GM12878 (cell line): ENCODE data around the gene OTUB2. TPM values are rescaled to one million over a fixed set of nuclear protein-coding genes. Genes with fewer than 3 reads are reported as not detected.

ENCODE experiments used
- ATAC-seq: fragments of 200-7000 bp; cut with Tn5 transposase; 3 replicates; pipeline ENCODE4 v1.9.1; 2020; ENCODE audit warnings: mild to moderate bottlenecking, moderate library complexity
- BruUV-seq: library from RNA; stranded (reverse); fragments of 400-500 nt; replicated peaks from 2 replicates; lab custom pipeline; 2021; lab: Mats Ljungman, UMichigan
- CTCF ChIA-PET: fragments of 300-600 bp; sonication (Branson Sonifier 250); formaldehyde crosslinking; extraction: SDS; loops from one replicate; lab custom pipeline; 2021; ENCODE audit warnings: inconsistent platforms; lab: Yijun Ruan, JAX
- POLR2A ChIA-PET: fragments of 350-600 bp; formaldehyde crosslinking; extraction: SDS; loops from one replicate; lab custom pipeline; 2021; ENCODE audit warnings: inconsistent platforms; lab: Charles Lee
- RAD21 ChIA-PET: fragments of 300-600 bp; sonication (Branson Sonifier 250); formaldehyde crosslinking; loops from one replicate; lab custom pipeline; 2023; ENCODE audit warnings: antibody characterized with exemption; ENCODE audit not compliant: unreplicated experiment; lab: Charles Lee
- SMC1A ChIA-PET: fragments of 300-600 bp; sonication (Branson Sonifier 250); formaldehyde crosslinking; loops from one replicate; lab custom pipeline; 2023; ENCODE audit not compliant: unreplicated experiment, uncharacterized antibody; lab: Charles Lee
- DNase-seq: peaks from one replicate; pipeline ENCODE4 v3.0.0-alpha.2; 2011; ENCODE audit warnings: low read depth, low spot score
- FAIRE-seq: peaks from 3 replicates; lab custom pipeline; 2011; peaks lifted over from hg19 to GRCh38; lab: Jason Lieb, UNC
- H2AFZ ChIP-seq: 2 replicates; pipeline ENCODE4 v1.6.0; 2011; ENCODE audit warnings: low read depth, low read length, control low read depth; ENCODE audit not compliant: control insufficient read depth
- H3K27ac ChIP-seq: 2 replicates; pipeline ENCODE4 v1.5.1; 2011; ENCODE audit warnings: control low read depth; ENCODE audit not compliant: control insufficient read depth, insufficient read depth
- H3K27me3 ChIP-seq, 2 experiments: replicated peaks in 1 of 2; 2 replicates each; pipeline versions ENCODE4 v1.6.0 to v1.6.1; 2011; ENCODE audit warnings: low read length in 1 of 2; ENCODE audit not compliant: control insufficient read depth in 2 of 2, insufficient read depth in 2 of 2
- H3K36me3 ChIP-seq, 2 experiments: 2 replicates each; pipeline ENCODE4 v1.5.1; 2011; ENCODE audit warnings: low read length in 1 of 2; ENCODE audit not compliant: control insufficient read depth in 2 of 2, insufficient read depth in 2 of 2
- H3K4me1 ChIP-seq: 2 replicates; pipeline ENCODE4 v1.6.1; 2011; ENCODE audit warnings: mild to moderate bottlenecking, low read length, moderate library complexity, mixed read lengths; ENCODE audit not compliant: control insufficient read depth, insufficient read depth
- H3K4me2 ChIP-seq: 2 replicates; pipeline ENCODE4 v1.6.0; 2011; ENCODE audit warnings: control low read depth; ENCODE audit not compliant: control insufficient read depth, insufficient read depth
- H3K4me3 ChIP-seq: fragments of 200-600 bp; sonication (generic); 2 replicates; pipeline ENCODE4 v1.5.1; 2016
- H3K79me2 ChIP-seq: 2 replicates; pipeline ENCODE4 v1.6.0; 2011; ENCODE audit warnings: low read length; ENCODE audit not compliant: control insufficient read depth, insufficient read depth
- H3K9ac ChIP-seq: 2 replicates; pipeline ENCODE4 v1.8.0; 2011; ENCODE audit warnings: low read length, control low read depth, mixed read lengths; ENCODE audit not compliant: control insufficient read depth, insufficient read depth
- H3K9me3 ChIP-seq: replicated peaks from 3 replicates; pipeline ENCODE4 v1.5.1; 2011; ENCODE audit warnings: mild to moderate bottlenecking, low read length; ENCODE audit not compliant: control insufficient read depth, insufficient read depth
- H4K20me1 ChIP-seq: 2 replicates; pipeline ENCODE4 v1.6.0; 2011; ENCODE audit not compliant: control insufficient read depth, insufficient read depth
- ASH2L ChIP-seq: fragments of 300-600, 200-600 bp; sonication (generic); IDR thresholded peaks from 2 replicates; pipeline ENCODE4 v1.6.1; 2017; ENCODE audit warnings: low read depth, mild to moderate bottlenecking, borderline replicate concordance
- BCLAF1 ChIP-seq: fragments of 450-650 bp; IDR thresholded peaks from 2 replicates; pipeline ENCODE4 v1.6.1; 2017; ENCODE audit warnings: antibody characterized with exemption, mild to moderate bottlenecking, moderate library complexity
- KDM1A ChIP-seq: fragments of 200-600 bp; sonication (generic); IDR thresholded peaks from 2 replicates; pipeline ENCODE4 v1.6.1; 2016; ENCODE audit warnings: borderline replicate concordance
- MLLT1 ChIP-seq: fragments of 450-650 bp; IDR thresholded peaks from 2 replicates; pipeline ENCODE4 v1.6.1; 2016; ENCODE audit warnings: mild to moderate bottlenecking
- PRDM15 ChIP-seq: fragments of 450-650 bp; formaldehyde crosslinking; IDR thresholded peaks from 2 replicates; pipeline ENCODE4 v1.4.0; 2020; ENCODE audit warnings: mild to moderate bottlenecking, moderate library complexity
- RAD51 ChIP-seq: fragments of 450-650 bp; IDR thresholded peaks from 2 replicates; pipeline ENCODE4 v1.6.1; 2016; ENCODE audit warnings: moderate library complexity, mild to moderate bottlenecking, inconsistent platforms
- ZBTB40 ChIP-seq: fragments of 450-650 bp; IDR thresholded peaks from 2 replicates; pipeline ENCODE4 v1.6.1; 2016; ENCODE audit warnings: mild to moderate bottlenecking, moderate library complexity, borderline replicate concordance
- WGBS: methylation state at CpG from one replicate; pipeline ENCODE4 v1.1.6; 2016; ENCODE audit warnings: low lambda C conversion rate; ENCODE audit not compliant: insufficient replicate concordance, insufficient coverage; ENCODE audit errors: missing lambda C conversion rate; 5-methylcytosine and 5-hydroxymethylcytosine counted together
- in situ Hi-C: fragments of 300-500 bp; cut with MboI; formaldehyde crosslinking; loops from 9 replicates; pipeline ENCODE4 v1.14.3; 2018; ENCODE audit warnings: mixed read lengths
- intact Hi-C: fragments of 100-400 bp; cut with micrococcal nuclease; formaldehyde crosslinking; loops from one replicate; pipeline ENCODE4 v1.14.2; 2022; ENCODE audit not compliant: unreplicated experiment
- polyA plus RNA-seq, 11 experiments: library from polyadenylated mRNA; depleted of rRNA in 4 of 11; unstranded in 6 of 11; stranded (reverse) in 5 of 11; fragments of >200 nt; fragmentation: Nextera tagmentation in 4 of 11; fragmentation: Illumina TruSeq in 1 of 11; extraction: Ambion mirVana in 4 of 11; extraction: Trizol in 1 of 11; gene quantifications; 1 replicate in 1 of 11; 2 replicates in 10 of 11; pipeline versions ENCODE4 v1.2.1 to v1.2.3, GENCODE V29; 2011 to 2016; ENCODE audit warnings: inconsistent platforms in 2 of 11, missing spikeins in 2 of 11, low read depth in 1 of 11
- total RNA-seq, 4 experiments: library from RNA; depleted of rRNA in 3 of 4; stranded (reverse); fragments of >200 nt in 3 of 4; fragmentation: Illumina TruSeq in 1 of 4; extraction: Trizol in 1 of 4; gene quantifications; 2 replicates each; pipeline versions ENCODE4 v1.2.1 to v1.2.3, GENCODE V29; 2013 to 2021

OTUB2 gene
- total and polyA plus RNA-seq, 10 of the 15 experiments (the other 5 are each of a cell fraction or from before 2014, with no cell fraction given): 0.05 to 0.82 (median 0.43) TPM

GRCh38 chr14:94024549-94024948, 1.6 kb upstream of the OTUB2 start:
- POLR2A ChIA-PET: interaction anchor here (0.6 kb wide), 1 partner anchor 37 kb away, joined by 3 read pairs; no protein-coding TSS in a partner anchor
- intact Hi-C loops: no loop called here

More at GRCh38 chr14:94024549-94024948, 1.6 kb upstream of the OTUB2 start:
- TF ChIP-seq RAD51 (no peak), BCLAF1 (no peak), KDM1A (no peak), ZBTB40 (no peak), MLLT1 (no peak), ASH2L (no peak), PRDM15 (CRISPR knock-in tag) (no peak)
- Histone ChIP-seq H3K4me1 (peaks cover 10% of the 10 kb centered on the region), H4K20me1 (no peaks in the 10 kb centered on the region), H3K27ac (no peak overlapping the region), H3K36me3 (no peaks in the 10 kb centered on the region), H3K4me2 (no peak overlapping the region), H3K79me2 (no peaks in the 10 kb centered on the region), H3K9ac (no peak overlapping the region), H2AFZ (no peak overlapping the region), H3K27me3 (no peaks in the 10 kb centered on the region), H3K4me3 (no peak overlapping the region), H3K9me3 (no peaks in the 10 kb centered on the region)
- SMC1A ChIA-PET: no interaction called here
- FAIRE-seq (no peak), DNase-seq (no peak), ATAC-seq (no peak)
- RAD21 ChIA-PET: no interaction called here
- BruUV-seq: no TSS peak
- in situ Hi-C loops: no loop called here
- CTCF ChIA-PET: interaction anchor here (0.7 to 6.8 kb wide), 3 partner anchors 9 to 84 kb away, joined by 3 to 27 read pairs (median 4); no protein-coding TSS in a partner anchor
- WGBS: 50% methylated on average over 2 of the region's 2 CpGs
